ENCODE data around the gene LCN2. TPM values are rescaled to one million over a fixed set of nuclear protein-coding genes. Genes with fewer than 3 reads are reported as not detected.
A peak's percentile ranks its signal among the peaks of the same experiment; 100 is the strongest.

LCN2 gene
- total and polyA plus RNA-seq, 7 donors, result 0.08 to 2.1 (median 0.80) TPM; not detected in 1

GRCh38 chr9:128125580-128126354, 23.5 kb upstream of the LCN2 start:
- peak overlapping the region; percentile 98 for H3K4me3 ChIP-seq
- intact Hi-C loops (cut with DNase I), result no loop called here
- no peak for TF ChIP-seq CTCF (IDR thresholded peaks at IDR 0.05)
- peaks cover 0 to 50% of the 10 kb centered on the region in 2 donors for H3K36me3 ChIP-seq (ENCODE audit: insufficient read depth in 1 of 2, low read depth in 1 of 2)
- DNase-seq, result peak; percentile 10 to 48
- no peak overlapping the region for H3K27ac ChIP-seq
- peaks cover 31% of the 10 kb centered on the region for H3K4me1 ChIP-seq
- ATAC-seq, result no peak
- H3K27me3 ChIP-seq (ENCODE audit: insufficient read depth in 3 of 3, low read length in 2 of 3), result no peaks in the 10 kb centered on the region
- no peaks in the 10 kb centered on the region for H3K9me3 ChIP-seq
- 29 to 38% (median 37%) methylated on average over 10 of the region's 10 CpGs for WGBS, 3 donors

GRCh38 chr9:128127568-128127989, 21.7 kb upstream of the LCN2 start, which contains the start of gene PTGES2:
PTGES2 (minus strand) TSS chr9:128127729; CDS start chr9:128127717, 12 bp downstream.
- peak; percentile 83 to 88 (median 84) for ATAC-seq
- Histone ChIP-seq H3K9me3 (no peaks in the 10 kb centered on the region), H3K4me1 (peaks cover 31% of the 10 kb centered on the region), H3K4me3 (peak within 1 kb of the TSS; percentile 98), H3K27me3 (ENCODE audit: insufficient read depth in 3 of 3, low read length in 2 of 3) (no peaks in the 10 kb centered on the region), H3K27ac (peak within 1 kb of the TSS; percentile 95), H3K36me3 (ENCODE audit: insufficient read depth in 1 of 2, low read depth in 1 of 2) (peaks cover 0 to 32% of the 10 kb centered on the region in 2 donors)
- 0 to 1% (median 0%) methylated on average over 41 to 56 of the region's 56 CpGs for WGBS, 3 donors
- DNase-seq, result peak; percentile 93 to 94
- intact Hi-C loops (cut with DNase I), result no loop called here
- TF ChIP-seq CTCF (IDR thresholded peaks at IDR 0.05), result no peak

DNA sequence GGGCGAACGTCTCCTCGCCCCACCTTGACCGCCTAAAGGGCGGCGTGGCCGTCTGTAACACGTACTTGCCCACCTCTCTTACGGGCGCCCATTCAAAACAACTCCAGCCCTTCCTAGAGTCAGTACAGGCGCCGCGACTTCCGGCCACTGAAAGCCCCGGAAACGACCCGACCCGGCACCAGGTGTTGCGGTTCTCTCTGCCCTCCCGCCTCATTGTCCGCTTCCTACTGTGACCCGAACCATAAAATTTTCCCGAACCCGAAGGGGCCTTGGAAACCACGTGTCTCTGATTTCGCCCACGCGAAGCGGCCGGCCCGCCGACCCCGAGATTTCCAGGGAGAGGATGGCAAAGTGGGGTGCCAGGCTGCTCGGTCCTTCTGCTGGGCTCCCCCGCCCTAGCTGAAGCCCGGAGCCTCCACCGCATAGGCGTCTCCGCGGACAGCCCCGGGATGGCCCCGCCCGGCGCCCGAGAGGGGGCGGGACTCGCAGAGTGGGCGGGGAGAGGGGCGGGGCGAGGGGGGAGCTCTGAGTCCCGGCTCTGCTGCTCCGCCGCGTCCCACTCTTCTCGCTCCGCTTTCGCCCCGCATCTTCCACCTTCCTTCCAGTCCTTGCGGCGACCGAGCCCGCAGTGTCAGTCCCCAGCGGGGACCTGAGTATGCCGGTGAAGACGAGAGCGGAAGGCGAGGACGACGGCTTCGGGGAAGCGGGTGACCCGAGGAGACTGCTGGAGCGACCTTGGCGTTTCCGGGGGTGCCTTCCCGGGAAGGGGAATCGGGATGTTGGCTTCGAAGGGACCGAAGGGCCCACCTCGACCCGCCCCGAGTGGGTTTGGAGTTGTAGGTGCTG, 21.0 kb upstream of the LCN2 start:
- TF ChIP-seq CTCF (IDR thresholded peaks at IDR 0.05), result no peak
- intact Hi-C loops (cut with DNase I), result no loop called here
- whole genome bisulfite sequencing, 3 donors, result 0% methylated on average over 66 to 82 of the region's 82 CpGs

DNA sequence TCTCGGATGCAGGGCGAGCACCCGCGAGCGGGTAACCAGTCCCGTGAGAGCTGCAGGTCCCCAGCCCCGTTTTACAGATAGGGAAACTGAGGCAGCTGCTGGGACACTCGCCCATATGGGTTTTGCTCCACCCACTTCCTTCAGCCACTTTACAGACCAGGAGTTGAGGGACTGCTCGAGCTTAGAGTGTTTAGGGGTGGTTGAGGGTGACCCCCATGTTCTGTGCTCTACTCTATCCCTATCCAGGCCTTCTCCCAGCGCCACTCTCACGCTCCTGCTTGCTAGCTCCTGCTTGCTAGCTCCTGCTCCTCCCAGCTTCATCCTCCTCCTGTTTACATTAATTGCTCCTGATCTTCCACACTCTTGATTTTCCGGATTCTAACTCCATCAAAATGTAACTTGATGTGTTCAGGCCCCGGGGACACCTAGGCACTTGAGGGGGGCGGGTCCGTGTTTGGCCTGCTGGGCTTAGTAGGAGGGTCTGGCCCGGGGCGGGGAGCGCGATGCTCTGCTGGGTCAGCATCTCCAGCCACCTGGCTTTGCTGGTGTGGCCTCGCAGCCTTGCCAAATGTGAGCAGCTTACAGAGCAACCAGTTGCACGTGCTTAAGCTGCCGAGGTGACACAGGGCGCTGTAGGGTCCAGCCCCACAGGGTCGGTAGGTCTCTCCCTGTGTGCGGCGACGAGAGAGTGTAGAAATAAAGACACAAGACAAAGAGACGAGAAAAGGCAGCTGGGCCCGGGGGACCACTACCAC, 20.2 kb upstream of the LCN2 start:
- intact Hi-C loops (cut with DNase I), result no loop called here
- Histone ChIP-seq H3K27ac (peak overlapping the region; percentile 95), H3K27me3 (ENCODE audit: insufficient read depth in 3 of 3, low read length in 2 of 3) (no peaks in the 10 kb centered on the region), H3K9me3 (no peaks in the 10 kb centered on the region), H3K4me3 (peak overlapping the region; percentile 98), H3K4me1 (peaks cover 31% of the 10 kb centered on the region), H3K36me3 (ENCODE audit: insufficient read depth in 1 of 2, low read depth in 1 of 2) (peaks cover 0 to 18% of the 10 kb centered on the region in 2 donors)
- DNase-seq (peak; percentile 20 to 59), ATAC-seq (no peak)
- 44 to 53% (median 45%) methylated on average over 29 of the region's 29 CpGs for WGBS, 3 donors
- no peak for TF ChIP-seq CTCF (IDR thresholded peaks at IDR 0.05)

More for the DNA sequence above, 21.0 kb upstream of the LCN2 start:
- DNase-seq (peak; percentile 87 to 90), ATAC-seq (peak; percentile 87 to 92 (median 90))
- Histone ChIP-seq H3K4me3 (peak overlapping the region; percentile 98), H3K27me3 (ENCODE audit: insufficient read depth in 3 of 3, low read length in 2 of 3) (no peaks in the 10 kb centered on the region), H3K27ac (peak overlapping the region; percentile 95), H3K4me1 (peaks cover 31% of the 10 kb centered on the region), H3K36me3 (ENCODE audit: insufficient read depth in 1 of 2, low read depth in 1 of 2) (peaks cover 0 to 26% of the 10 kb centered on the region in 2 donors), H3K9me3 (no peaks in the 10 kb centered on the region)
